ENCODE data around the gene ULK4.
A peak's percentile ranks its signal among the peaks of the same experiment; 100 is the strongest.

The ULK4 gene

DNA sequence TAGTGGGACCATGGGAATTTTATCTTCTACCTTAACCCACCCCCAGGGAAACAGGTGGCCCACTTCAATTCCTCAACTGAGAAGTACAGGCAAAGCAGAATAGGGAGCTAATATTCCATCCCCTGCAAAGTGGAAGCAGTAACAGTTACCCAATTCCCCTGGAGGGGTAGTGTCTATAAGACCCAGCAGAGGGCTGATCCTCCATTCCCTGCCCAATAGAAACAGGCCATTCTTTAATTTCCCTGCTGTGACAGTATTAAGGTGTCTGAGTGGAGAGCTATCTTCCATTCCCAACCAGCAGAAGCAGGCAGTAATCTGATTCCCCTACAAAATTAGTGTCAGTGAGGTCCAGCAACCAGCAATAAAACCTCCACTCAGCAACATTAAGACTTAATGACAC lies 219.8 kb downstream of the ULK4 start:
- TF ChIP-seq, protein P1, sequence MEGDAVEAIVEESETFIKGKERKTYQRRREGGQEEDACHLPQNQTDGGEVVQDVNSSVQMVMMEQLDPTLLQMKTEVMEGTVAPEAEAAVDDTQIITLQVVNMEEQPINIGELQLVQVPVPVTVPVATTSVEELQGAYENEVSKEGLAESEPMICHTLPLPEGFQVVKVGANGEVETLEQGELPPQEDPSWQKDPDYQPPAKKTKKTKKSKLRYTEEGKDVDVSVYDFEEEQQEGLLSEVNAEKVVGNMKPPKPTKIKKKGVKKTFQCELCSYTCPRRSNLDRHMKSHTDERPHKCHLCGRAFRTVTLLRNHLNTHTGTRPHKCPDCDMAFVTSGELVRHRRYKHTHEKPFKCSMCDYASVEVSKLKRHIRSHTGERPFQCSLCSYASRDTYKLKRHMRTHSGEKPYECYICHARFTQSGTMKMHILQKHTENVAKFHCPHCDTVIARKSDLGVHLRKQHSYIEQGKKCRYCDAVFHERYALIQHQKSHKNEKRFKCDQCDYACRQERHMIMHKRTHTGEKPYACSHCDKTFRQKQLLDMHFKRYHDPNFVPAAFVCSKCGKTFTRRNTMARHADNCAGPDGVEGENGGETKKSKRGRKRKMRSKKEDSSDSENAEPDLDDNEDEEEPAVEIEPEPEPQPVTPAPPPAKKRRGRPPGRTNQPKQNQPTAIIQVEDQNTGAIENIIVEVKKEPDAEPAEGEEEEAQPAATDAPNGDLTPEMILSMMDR (IDR thresholded peaks at IDR 0.05; ENCODE audit: low read length, missing control alignments): no peak

DNA sequence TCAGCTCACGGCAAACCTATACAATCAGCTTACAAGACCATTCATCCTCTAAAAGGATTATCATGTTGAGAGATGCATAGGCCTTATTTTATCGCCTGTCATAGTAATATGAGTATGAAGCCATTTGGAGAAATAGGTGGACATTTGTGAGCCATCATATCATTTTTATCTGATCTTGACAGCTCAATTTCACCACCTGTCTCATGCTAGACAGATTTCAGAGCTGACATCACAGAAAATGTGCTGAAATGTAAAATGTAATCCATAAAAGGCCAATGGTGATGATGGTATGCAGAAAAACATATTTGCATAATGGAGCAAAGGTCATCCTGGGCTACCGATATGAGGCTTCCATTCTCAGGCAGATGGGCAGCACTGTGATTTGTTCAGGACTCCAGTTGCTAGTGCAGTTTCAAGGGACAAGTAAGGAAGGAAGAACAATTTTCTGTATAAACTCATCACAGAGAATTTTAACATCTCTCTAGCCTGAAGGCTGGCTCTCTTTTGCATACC lies 221.5 kb downstream of the ULK4 start:
- H3K4me3 ChIP-seq (replicated peaks; ENCODE audit: low read depth, low read length): no peak overlapping the region
- DNase-seq (ENCODE audit: low read depth): no peak
- TF ChIP-seq, protein P1 (IDR thresholded peaks at IDR 0.05; ENCODE audit: low read length, missing control alignments): no peak

More for the DNA sequence above, 219.8 kb downstream of the ULK4 start:
- DNase-seq (ENCODE audit: low read depth): no peak
- no peak overlapping the region for H3K4me3 ChIP-seq (replicated peaks; ENCODE audit: low read depth, low read length)

DNA sequence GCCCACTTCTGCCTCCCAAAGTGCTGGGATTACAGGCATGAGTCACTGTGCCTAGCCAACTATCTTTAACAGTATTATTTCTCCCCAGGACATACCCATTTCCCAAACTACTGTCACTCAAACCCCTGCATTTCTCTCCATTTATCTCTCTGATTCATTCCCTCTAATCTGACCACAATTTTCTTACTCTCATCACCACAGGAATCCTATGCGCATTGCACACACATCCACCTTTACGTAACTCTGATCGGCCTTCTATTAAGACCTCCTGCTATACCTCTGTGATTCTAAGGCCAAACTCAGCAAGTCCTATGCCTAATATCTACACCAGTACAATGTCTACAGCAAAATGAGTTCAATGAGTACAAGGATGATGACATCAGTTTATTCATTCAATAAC lies 235.0 kb downstream of the ULK4 start:
- TF ChIP-seq, protein P1 (IDR thresholded peaks at IDR 0.05; ENCODE audit: low read length, missing control alignments): no peak
- DNase-seq (ENCODE audit: low read depth): peak; percentile 7

DNA sequence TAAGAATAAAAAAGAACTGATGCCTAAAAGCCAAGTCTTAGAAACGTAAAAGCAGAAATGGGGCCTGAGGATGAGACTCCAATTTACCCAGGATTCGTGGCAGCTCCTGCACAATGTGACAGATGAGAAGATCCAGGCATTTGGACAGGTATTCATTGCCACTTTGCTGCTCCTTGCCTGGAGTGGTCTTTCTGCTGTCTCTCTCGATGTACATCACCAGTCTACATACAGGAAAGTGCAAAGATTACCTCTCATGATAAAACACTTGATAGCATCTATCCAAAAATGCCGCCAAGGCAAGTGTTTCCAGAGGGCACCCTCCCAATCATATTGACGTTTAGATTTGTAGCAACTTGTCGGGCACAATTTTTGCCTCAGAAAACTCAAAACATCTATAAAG lies 244.3 kb downstream of the ULK4 start:
- DNase-seq (ENCODE audit: low read depth): no peak
- TF ChIP-seq, protein P1 (IDR thresholded peaks at IDR 0.05; ENCODE audit: low read length, missing control alignments): no peak
- no peak overlapping the region for H3K4me3 ChIP-seq (replicated peaks; ENCODE audit: low read depth, low read length)

More for the DNA sequence above, 235.0 kb downstream of the ULK4 start:
- no peak overlapping the region for H3K4me3 ChIP-seq (replicated peaks; ENCODE audit: low read depth, low read length)

DNA sequence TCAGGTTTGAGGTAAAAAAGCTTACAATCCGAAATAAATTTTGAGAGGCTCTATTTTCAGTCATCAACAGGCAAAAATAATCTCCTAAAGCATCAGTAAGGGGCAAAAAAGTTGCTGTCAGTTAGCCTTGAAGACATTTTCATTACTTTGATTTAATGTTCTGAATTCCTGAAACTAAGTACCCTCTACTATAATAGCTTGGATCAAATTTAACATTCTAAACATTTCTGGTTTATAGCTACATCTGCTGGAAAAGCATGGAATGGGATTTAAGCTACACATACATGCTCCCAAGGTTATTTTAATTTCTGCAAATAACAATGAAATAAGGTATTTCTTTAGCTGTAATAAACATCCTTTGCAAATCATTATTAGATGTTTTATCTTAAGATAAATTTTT lies 245.4 kb downstream of the ULK4 start:
- peak; percentile 48 for DNase-seq (ENCODE audit: low read depth)

DNA sequence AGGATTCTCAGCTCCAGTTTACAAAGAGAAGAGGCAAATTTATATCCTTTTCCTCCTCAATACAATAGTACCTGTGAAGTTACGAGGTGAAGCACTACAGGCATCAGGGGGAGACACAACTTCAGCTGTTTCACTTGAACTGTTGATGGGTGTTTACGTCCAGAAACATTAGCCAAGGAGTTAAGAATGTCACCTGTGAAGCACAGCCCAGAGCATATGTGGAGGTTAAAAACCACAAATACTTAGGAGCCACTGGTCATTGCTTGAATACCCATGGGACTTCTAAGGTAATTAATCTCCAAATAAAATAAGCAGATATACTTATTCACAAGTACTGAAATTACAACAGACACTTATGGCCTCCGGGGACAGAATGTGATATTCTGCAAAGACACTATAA lies 246.5 kb downstream of the ULK4 start:
- DNase-seq (ENCODE audit: low read depth): no peak
- no peak overlapping the region for H3K4me3 ChIP-seq (replicated peaks; ENCODE audit: low read depth, low read length)
- TF ChIP-seq, protein P1 (IDR thresholded peaks at IDR 0.05; ENCODE audit: low read length, missing control alignments): no peak

More for the DNA sequence above, 245.4 kb downstream of the ULK4 start:
- TF ChIP-seq, protein P1 (IDR thresholded peaks at IDR 0.05; ENCODE audit: low read length, missing control alignments): peak; percentile 51
- no peak overlapping the region for H3K4me3 ChIP-seq (replicated peaks; ENCODE audit: low read depth, low read length)

DNA sequence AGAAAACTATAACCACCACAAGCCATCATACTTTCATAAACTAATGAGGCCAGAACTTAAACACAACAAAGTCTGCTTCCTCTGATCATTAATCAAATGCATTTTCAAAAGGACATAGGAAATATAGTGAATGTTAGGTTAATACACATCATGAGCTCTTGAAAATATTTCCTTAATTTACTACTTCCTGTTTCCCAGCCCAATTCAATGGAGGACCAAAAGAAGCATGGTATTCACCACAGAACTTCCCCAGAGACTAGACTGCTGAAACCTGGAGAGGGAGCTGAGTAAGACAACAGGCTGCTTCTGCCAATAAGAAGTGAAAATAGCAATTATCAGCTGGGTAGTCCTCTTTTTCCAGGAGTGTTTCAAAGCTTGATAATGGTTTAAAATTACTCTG lies 250.3 kb downstream of the ULK4 start:
- TF ChIP-seq, protein P1 (IDR thresholded peaks at IDR 0.05; ENCODE audit: low read length, missing control alignments): no peak
- DNase-seq (ENCODE audit: low read depth): peak; percentile 44
- H3K4me3 ChIP-seq (replicated peaks; ENCODE audit: low read depth, low read length): no peak overlapping the region
